ENCODE results near the gene ZNF516.

Gene ZNF516

GRCh38 chr18:76357585-76358260 lies 137.3 kb downstream of the ZNF516 start:
- TF ChIP-seq CSRNP3 (CRISPR knock-in tag; IDR thresholded peaks at IDR 0.05) (no peak), GLIS3 (CRISPR knock-in tag; IDR thresholded peaks at IDR 0.05) (no peak), ZFP30 (CRISPR knock-in tag; IDR thresholded peaks at IDR 0.05) (no peak), ESRRG (CRISPR knock-in tag; IDR thresholded peaks at IDR 0.05) (no peak), BACH2 (CRISPR knock-in tag; IDR thresholded peaks at IDR 0.05; ENCODE audit: borderline replicate concordance) (no peak), CSDC2 (CRISPR knock-in tag; IDR thresholded peaks at IDR 0.05) (no peak), PATZ1 (CRISPR knock-in tag; IDR thresholded peaks at IDR 0.05; ENCODE audit: borderline replicate concordance) (no peak), TOX (CRISPR knock-in tag; IDR thresholded peaks at IDR 0.05; ENCODE audit: borderline replicate concordance) (no peak), SNAI2 (CRISPR knock-in tag; IDR thresholded peaks at IDR 0.05) (no peak), TCF4 (CRISPR knock-in tag; IDR thresholded peaks at IDR 0.05; ENCODE audit: borderline replicate concordance) (no peak), OSR1 (CRISPR knock-in tag; IDR thresholded peaks at IDR 0.05) (no peak), ZNF8 (CRISPR knock-in tag; IDR thresholded peaks at IDR 0.05) (no peak), ZFP3 (CRISPR knock-in tag; IDR thresholded peaks at IDR 0.05) (no peak), ZC3H10 (CRISPR knock-in tag; IDR thresholded peaks at IDR 0.05) (no peak), ARNTL (CRISPR knock-in tag; IDR thresholded peaks at IDR 0.05; ENCODE audit: borderline replicate concordance, low read depth) (no peak), TSHZ2 (CRISPR knock-in tag; IDR thresholded peaks at IDR 0.05) (no peak), ZNF70 (CRISPR knock-in tag; IDR thresholded peaks at IDR 0.05) (no peak)
- no peak for ATAC-seq

GRCh38 chr18:76357174-76357573 lies 137.9 kb downstream of the ZNF516 start:
- no peak for TF ChIP-seq ISL1 (CRISPR knock-in tag; IDR thresholded peaks at IDR 0.05)
- no peak for TF ChIP-seq PPARA (CRISPR knock-in tag; IDR thresholded peaks at IDR 0.05; ENCODE audit: borderline replicate concordance)
- no peak for TF ChIP-seq ZNF8 (CRISPR knock-in tag; IDR thresholded peaks at IDR 0.05)
- no peak for TF ChIP-seq ARNTL (CRISPR knock-in tag; IDR thresholded peaks at IDR 0.05; ENCODE audit: borderline replicate concordance, low read depth)
- no peak for TF ChIP-seq ZNF70 (CRISPR knock-in tag; IDR thresholded peaks at IDR 0.05)
- TF ChIP-seq ESRRG (CRISPR knock-in tag; IDR thresholded peaks at IDR 0.05) = no peak
- TF ChIP-seq TSHZ2 (CRISPR knock-in tag; IDR thresholded peaks at IDR 0.05) = no peak
- TF ChIP-seq TOX (CRISPR knock-in tag; IDR thresholded peaks at IDR 0.05; ENCODE audit: borderline replicate concordance) = no peak
- no peak for TF ChIP-seq SNAI2 (CRISPR knock-in tag; IDR thresholded peaks at IDR 0.05)
- no peak for TF ChIP-seq CSDC2 (CRISPR knock-in tag; IDR thresholded peaks at IDR 0.05)
- TF ChIP-seq PATZ1 (CRISPR knock-in tag; IDR thresholded peaks at IDR 0.05; ENCODE audit: borderline replicate concordance) = no peak
- no peak for ATAC-seq
